Measurements from ENCODE around the gene HRH4.
A peak's percentile ranks its signal among the peaks of the same experiment; 100 is the strongest.

The HRH4 gene, protein sequence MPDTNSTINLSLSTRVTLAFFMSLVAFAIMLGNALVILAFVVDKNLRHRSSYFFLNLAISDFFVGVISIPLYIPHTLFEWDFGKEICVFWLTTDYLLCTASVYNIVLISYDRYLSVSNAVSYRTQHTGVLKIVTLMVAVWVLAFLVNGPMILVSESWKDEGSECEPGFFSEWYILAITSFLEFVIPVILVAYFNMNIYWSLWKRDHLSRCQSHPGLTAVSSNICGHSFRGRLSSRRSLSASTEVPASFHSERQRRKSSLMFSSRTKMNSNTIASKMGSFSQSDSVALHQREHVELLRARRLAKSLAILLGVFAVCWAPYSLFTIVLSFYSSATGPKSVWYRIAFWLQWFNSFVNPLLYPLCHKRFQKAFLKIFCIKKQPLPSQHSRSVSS

DNA sequence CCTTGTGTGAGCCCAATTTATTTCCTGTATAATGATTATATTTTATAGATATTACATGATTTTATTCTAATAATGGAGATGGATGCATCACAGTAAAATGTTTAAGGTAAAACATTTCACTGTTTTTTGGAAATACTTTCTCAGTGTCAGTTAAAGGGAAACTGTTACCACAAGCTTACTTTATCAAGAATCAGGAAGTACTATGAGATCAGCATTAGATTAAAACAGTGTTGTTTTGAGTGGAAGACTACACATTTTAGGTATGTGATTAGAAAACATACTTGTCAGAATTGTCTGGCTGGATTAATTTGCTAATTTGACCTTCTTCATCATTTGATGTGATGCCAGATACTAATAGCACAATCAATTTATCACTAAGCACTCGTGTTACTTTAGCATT, at the start of gene HRH4:
TSS of gene HRH4 (plus strand) at position 250 of the 400 bp plus-strand sequence. CDS start at position 342, 92 bp downstream.
- Histone ChIP-seq H3K9ac (ENCODE audit: low read length) (no peak within 1 kb of the TSS), H3K9me3 (ENCODE audit: insufficient read depth, low read length) (no peaks in the 10 kb centered on the region), H3K4me2 (ENCODE audit: low read length) (no peak within 1 kb of the TSS), H3K4me1 (ENCODE audit: low read length) (peaks cover 6% of the 10 kb centered on the region), H3K27ac (ENCODE audit: low read length) (no peak within 1 kb of the TSS), H3K4me3 (ENCODE audit: low read length) (no peak within 1 kb of the TSS), H3K27me3 (ENCODE audit: low read depth, low read length) (no peaks in the 10 kb centered on the region), H3K36me3 (replicated peaks; ENCODE audit: low read depth, low read length) (no peaks in the 10 kb centered on the region), H4K20me1 (ENCODE audit: insufficient read depth, low read length) (no peaks in the 10 kb centered on the region), H2AFZ (ENCODE audit: low read depth, low read length) (no peak within 1 kb of the TSS), H3K79me2 (ENCODE audit: low read length) (no peaks in the 10 kb centered on the region)
- TF ChIP-seq EZH2phosphoT487 (IDR thresholded peaks at IDR 0.05; ENCODE audit: low read depth): no peak
- TF ChIP-seq CTCF (IDR thresholded peaks at IDR 0.05; ENCODE audit: low read depth, low read length): no peak

GRCh38 chr18:24413148-24413547, 47.3 kb upstream of the HRH4 start:
- Histone ChIP-seq H3K9ac (ENCODE audit: low read length) (no peak overlapping the region), H3K36me3 (replicated peaks; ENCODE audit: low read depth, low read length) (no peaks in the 10 kb centered on the region), H3K79me2 (ENCODE audit: low read length) (no peaks in the 10 kb centered on the region), H3K9me3 (ENCODE audit: insufficient read depth, low read length) (no peaks in the 10 kb centered on the region), H2AFZ (ENCODE audit: low read depth, low read length) (no peak overlapping the region), H3K27me3 (ENCODE audit: low read depth, low read length) (0 out of 2 replicates have a peak, but pooled peaks cover 3% of the 10 kb centered on the region), H3K4me2 (ENCODE audit: low read length) (no peak overlapping the region), H3K4me1 (ENCODE audit: low read length) (peaks cover 7% of the 10 kb centered on the region), H4K20me1 (ENCODE audit: insufficient read depth, low read length) (no peaks in the 10 kb centered on the region), H3K4me3 (ENCODE audit: low read length) (no peak overlapping the region), H3K27ac (ENCODE audit: low read length) (no peak overlapping the region)
- TF ChIP-seq CTCF (IDR thresholded peaks at IDR 0.05; ENCODE audit: low read depth, low read length) (no peak), EZH2phosphoT487 (IDR thresholded peaks at IDR 0.05; ENCODE audit: low read depth) (no peak)

DNA sequence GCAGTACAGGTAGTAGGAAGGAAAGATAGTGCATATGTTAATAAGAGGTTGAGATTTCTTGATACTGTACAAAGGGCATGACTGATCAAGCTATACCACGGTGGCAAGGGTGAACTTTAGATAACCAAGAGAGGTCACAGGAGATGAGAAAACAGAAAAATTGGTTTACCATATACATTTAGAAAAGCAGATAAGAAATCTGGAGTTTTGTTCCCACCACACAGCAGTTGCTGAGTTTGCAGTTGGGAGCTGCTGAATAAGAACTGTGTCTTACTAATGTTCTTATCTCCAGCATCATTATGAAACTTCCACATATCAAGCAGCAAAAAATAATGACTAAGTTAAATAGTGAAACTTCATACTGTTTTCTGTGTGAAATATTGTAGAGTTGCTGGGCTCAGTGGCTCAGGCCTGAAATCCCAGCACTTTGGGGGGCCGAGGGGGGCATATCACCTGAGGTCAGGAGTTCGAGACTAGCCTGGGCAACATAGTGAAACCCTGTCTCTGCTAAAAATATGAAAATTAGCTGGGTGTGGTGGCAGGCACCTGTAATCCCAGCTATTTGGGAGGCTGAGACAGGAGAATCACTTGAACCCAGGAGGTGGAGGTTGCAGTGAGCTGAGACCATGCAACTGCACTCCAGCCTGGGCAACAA, 46.0 kb upstream of the HRH4 start:
- TF ChIP-seq EZH2phosphoT487 (IDR thresholded peaks at IDR 0.05; ENCODE audit: low read depth) (no peak), CTCF (IDR thresholded peaks at IDR 0.05; ENCODE audit: low read depth, low read length) (no peak)
- peak overlapping the region; percentile 2; the same call in 1 of the 2 replicates for H3K4me2 ChIP-seq (ENCODE audit: low read length)
- no peak overlapping the region for H3K27ac ChIP-seq (ENCODE audit: low read length)
- no peak overlapping the region for H3K9ac ChIP-seq (ENCODE audit: low read length)
- no peaks in the 10 kb centered on the region for H3K79me2 ChIP-seq (ENCODE audit: low read length)
- H3K36me3 ChIP-seq (replicated peaks; ENCODE audit: low read depth, low read length): no peaks in the 10 kb centered on the region
- no peaks in the 10 kb centered on the region for H3K9me3 ChIP-seq (ENCODE audit: insufficient read depth, low read length)
- H4K20me1 ChIP-seq (ENCODE audit: insufficient read depth, low read length): no peaks in the 10 kb centered on the region
- no peak overlapping the region for H2AFZ ChIP-seq (ENCODE audit: low read depth, low read length)
- peaks cover 7% of the 10 kb centered on the region for H3K4me1 ChIP-seq (ENCODE audit: low read length)
- no peak overlapping the region for H3K4me3 ChIP-seq (ENCODE audit: low read length)
- H3K27me3 ChIP-seq (ENCODE audit: low read depth, low read length): no peaks in the 10 kb centered on the region

DNA sequence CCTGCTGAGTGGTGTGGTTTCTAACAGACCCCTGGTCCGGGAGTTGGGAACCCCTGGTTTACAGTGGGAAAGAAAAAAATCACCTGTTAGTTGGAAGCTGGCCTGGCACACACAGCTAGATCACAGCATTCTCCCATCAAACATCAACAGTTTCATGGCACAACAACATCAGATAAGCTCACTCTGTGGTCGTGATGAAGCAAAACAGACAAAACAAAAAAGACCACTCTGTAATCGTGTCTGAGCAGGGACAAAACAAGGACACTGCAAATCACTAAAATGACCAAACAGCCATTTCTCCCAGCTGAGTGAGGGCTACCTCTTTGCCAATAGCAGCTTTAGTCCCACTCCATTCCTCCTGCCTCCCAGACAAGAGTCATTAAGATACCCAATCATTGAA, 43.0 kb upstream of the HRH4 start:
- Histone ChIP-seq H3K9me3 (ENCODE audit: insufficient read depth, low read length) (no peaks in the 10 kb centered on the region), H3K79me2 (ENCODE audit: low read length) (no peaks in the 10 kb centered on the region), H3K4me2 (ENCODE audit: low read length) (no peak overlapping the region), H4K20me1 (ENCODE audit: insufficient read depth, low read length) (no peaks in the 10 kb centered on the region), H3K27ac (ENCODE audit: low read length) (no peak overlapping the region), H3K4me1 (ENCODE audit: low read length) (peaks cover 7% of the 10 kb centered on the region), H2AFZ (ENCODE audit: low read depth, low read length) (no peak overlapping the region), H3K9ac (ENCODE audit: low read length) (no peak overlapping the region), H3K36me3 (replicated peaks; ENCODE audit: low read depth, low read length) (no peaks in the 10 kb centered on the region), H3K4me3 (ENCODE audit: low read length) (no peak overlapping the region), H3K27me3 (ENCODE audit: low read depth, low read length) (no peaks in the 10 kb centered on the region)
- TF ChIP-seq EZH2phosphoT487 (IDR thresholded peaks at IDR 0.05; ENCODE audit: low read depth) (no peak), CTCF (IDR thresholded peaks at IDR 0.05; ENCODE audit: low read depth, low read length) (no peak)

All from OCI-LY3 (cell line).